Ureter (tissue), 1 donor: ENCODE measurements around the gene ZNF652. TPM values are rescaled to one million over a fixed set of nuclear protein-coding genes. Genes with fewer than 3 reads are reported as not detected.
"Not testable (repeated sequence)": the region's sequence is repeated elsewhere in the genome, so short reads cannot be mapped to it uniquely, and the experiment has no call there.

Experiments used
- DNase-seq: peaks from one replicate; pipeline ENCODE4 v3.0.0-alpha.2; 2020; ENCODE audit warnings: low spot score
- total RNA-seq: library from RNA; stranded (reverse); gene quantifications from one replicate; pipeline ENCODE4 v1.2.4, GENCODE V29; 2023
- donor health status: DM: yes; HTN: yes; CAD: no.

ZNF652 gene
- total RNA-seq, 1 donor from 2014 or later, result 44.6 TPM

DNA sequence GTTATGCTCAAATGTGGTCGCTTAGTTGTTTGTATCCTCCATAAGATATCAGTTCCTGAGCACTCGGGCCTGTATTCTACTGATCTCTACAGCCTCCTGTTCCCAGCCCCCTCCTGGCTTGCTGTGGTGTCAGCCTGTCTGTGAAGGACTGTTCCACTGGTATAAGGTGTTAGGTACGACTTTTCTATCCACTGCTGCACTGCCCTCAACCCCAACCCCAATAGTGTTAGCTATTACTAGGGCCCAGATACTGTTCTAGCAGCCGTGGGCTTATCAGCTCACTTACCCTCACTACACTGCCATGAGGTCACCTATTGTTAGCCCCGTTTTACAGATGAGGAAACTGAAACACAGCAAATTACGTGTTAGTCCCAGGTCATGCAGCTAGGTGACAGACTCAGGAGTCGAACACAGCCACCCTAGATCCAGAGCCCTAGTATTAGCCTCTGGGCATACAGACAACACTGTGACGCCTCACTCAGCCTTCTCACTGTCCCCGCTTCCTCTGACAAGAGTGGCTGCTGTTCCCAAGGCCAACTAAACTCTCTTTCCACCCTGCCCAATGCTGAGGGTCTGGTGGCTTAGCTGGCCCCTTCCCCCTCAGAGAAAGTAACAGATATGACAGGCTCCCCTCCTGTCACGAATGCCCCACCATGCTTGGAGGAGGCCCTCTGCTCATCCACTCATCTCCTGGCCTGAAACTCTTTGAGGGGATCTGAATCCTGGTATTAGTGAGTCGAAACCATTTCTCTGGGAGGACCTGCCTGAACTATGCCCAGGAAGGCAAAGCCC is 25.6 kb upstream of the ZNF652 start:
- DNase-seq, result no peak

DNA sequence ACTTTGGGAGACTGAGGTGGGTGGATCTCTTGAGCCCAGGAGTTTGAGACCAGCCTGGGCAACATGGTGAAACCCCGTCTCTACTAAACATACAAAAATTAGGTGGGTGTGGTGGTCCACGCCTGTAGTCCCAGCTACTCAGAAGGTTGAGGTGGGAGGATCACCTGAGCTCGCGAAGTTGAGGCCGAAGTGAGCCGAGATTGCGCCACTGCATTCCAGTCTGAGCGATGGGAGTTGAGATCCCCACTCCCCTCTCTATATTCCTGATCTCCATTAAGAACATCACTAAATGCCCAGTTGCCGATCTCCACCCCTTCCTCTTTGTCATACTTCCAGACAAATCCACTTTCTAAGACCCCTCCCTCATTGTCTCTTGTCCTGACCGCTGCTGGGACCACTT is 24.3 kb upstream of the ZNF652 start:
- no peak for DNase-seq

DNA sequence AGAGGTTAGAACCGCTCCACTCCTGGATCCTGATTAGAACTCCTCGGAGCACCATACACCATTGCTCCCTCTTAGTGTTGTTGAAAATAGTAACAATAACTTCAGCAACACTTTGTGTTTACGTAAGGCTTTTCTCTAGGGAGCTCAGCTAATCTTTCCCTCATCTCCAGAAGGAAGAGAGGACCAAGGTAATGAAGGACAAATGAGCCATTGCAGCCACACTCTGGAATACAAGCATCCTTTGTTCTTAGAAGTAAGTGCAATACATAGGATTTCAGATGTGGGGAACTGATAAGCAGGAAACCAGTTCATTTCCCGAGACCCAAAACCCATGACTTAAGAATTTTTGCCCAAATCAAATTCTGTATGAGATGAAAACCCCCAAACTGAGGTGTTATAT is 22.9 kb upstream of the ZNF652 start:
- DNase-seq, result no peak

DNA sequence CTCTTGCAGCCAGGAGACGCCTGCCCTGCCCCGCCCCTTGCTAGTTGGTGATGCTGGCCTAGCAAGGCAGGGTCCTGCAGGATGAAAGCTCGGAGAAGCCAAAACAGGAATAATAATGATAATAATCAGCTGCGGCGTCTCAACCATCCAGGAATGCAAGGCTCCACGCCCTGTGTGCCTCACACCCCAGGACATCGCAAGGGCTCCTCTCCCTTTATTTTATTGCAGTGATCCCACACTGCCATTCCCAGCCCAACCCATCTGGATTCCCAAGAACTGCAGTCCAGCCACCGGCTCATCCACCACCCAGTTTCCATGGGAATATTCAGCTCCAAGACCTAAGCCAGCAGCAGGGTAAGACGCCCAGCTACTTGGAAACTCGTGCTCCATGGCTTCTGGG is 21.0 kb upstream of the ZNF652 start:
- DNase-seq, result no peak

DNA sequence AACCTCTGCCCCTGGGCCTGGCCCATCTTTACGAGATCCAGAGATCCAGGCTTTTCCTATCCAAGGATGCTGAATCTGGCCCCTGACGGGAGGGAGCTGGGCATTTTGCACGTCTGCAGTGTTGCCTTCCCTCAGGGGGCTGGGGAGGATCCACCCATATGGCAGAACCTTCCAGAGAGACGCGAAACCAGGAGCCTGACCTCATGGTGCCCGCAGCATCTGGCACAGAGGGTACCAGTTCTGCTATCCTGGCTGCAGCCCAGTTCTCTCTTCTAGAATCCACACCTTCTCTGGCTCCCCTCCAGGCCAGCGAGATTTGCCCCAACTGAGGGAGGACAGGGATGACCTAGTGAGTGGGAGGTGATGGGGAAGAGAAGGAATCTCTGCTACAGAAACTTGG is 20.5 kb upstream of the ZNF652 start:
- no peak for DNase-seq

DNA sequence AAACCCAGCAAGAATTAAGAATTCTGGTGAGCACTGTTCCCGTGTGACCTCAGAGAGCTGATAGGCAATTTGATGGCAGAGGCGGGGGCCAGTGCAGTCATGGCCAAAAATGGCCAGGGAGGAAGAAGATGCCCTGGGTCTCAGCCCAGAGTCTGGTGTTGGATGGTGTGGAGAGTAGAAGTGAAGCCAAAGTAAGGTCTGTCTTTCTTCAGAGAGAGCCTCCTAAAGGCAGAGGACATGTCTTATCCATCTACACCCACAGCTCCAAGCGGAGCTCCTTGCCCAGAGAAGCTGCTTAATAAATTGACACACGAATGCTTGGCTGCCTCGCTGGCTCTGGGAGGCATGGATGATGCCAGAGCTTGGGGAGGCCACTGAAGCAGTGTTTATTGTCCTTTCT is 19.7 kb upstream of the ZNF652 start:
- no peak for DNase-seq

DNA sequence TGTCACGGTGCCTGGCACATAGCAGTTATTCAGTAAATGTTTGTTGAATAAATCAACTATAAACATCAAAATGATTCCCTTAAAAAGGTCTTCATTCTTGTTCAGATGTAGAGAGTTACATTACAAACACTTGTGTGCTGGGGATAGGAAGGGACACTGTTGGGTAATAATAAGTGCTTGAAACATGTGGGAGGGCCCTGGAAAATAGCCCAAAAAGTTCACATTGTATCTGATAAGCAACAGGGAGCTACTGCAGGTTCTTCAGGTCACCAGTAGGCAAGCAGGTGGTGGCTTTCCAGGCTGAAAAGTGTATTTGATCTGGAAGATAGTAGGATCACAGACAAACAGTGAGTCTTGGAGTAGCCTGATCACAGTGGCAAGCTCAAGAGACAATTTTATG is 19.0 kb upstream of the ZNF652 start:
- no peak for DNase-seq

DNA sequence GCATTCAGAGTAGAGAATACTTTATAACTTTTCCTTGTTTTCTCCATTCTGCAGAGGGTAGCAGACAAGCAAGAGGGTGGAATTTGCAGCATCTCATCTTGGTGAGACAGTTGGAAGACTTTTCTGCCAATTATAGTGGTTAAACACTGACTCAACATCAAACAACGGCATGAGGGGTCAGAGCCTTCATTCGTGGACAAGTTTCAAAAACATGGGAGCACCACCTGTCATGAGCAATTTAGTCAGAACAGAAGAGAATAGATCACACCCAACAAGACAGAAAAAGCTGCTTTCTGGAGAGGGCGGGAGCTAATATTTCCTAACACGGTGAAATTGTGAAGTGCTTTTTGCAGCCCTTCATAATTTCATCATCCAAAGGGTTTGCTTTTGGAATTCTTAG is 17.9 kb upstream of the ZNF652 start:
- DNase-seq, result no peak

DNA sequence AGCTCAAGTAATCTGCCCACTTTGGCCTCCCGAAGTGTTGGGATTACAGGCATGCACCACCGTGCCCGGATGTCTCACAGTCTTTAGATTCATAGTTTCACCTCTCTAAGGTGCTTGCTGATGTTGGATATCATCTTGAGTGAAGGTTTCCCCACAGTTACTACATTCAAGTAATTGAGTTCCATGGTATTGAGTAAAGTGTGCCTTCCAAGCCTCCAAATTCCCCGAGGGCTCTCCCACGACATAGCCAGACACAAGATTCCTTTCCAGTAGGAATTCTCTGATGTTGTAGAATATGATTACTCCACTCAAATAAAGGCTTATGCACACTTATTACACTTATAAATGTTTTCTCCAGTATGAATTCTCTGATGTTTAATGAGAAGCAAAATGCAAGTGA is 16.3 kb upstream of the ZNF652 start:
- no peak for DNase-seq

DNA sequence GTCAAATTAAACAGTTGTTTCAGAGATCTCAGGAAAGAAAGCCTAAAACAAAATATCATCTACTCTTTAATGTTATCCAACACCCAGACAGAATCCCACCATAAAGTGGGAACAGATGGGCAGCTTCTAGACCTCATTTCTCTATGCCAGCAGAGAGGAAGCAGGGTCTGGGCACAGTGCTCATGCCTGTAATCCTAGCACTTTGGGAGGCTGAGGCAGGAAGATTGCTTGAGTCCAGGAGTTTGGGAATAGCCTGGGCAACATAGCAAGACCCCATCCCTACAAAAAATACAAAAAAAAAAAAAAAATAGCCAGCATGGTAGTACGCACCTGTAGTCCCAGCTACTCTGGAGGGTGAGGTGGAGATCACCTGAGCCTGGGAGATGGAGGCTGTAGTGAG is 13.5 kb upstream of the ZNF652 start:
- DNase-seq, result no peak

DNA sequence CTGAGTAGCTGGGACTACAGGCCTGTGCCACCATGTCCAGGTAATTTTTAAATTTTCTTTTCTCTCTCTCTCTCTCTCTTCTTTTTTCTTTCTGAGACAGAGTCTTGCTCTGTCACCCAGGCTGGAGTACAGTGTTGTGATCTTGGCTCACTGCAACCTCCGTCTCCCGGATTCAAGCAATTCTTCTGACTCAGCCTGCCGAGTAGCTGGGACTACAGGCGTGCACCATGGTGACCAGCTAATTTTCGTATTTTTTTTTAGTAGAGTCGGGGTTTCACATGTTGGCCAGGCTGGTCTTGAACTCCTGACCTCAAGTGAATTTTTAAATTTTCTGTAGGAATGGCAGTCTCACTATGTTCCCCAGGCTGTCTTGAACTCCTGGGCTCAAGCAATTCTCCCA is 11.1 kb upstream of the ZNF652 start:
- no peak for DNase-seq

DNA sequence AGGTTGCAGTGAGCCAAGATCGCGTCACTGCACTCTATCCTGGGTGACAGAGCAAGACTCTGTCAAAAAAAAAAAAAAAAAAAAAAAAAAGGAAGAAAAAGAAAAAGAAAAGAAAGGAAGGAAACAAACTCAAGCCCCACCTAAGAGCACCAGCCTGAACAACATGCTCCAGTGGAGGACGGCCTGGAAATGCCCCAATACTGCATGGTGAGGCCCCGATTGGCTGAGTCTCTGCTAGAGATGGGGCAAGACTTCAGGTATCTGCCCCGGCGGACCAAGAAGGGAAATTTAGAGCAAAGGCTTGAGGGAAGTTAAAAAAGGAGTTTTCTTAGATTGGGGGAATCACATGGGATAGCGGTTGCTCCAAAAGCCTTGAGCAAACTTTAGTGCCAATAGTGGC is 10.4 kb upstream of the ZNF652 start:
- no peak for DNase-seq

DNA sequence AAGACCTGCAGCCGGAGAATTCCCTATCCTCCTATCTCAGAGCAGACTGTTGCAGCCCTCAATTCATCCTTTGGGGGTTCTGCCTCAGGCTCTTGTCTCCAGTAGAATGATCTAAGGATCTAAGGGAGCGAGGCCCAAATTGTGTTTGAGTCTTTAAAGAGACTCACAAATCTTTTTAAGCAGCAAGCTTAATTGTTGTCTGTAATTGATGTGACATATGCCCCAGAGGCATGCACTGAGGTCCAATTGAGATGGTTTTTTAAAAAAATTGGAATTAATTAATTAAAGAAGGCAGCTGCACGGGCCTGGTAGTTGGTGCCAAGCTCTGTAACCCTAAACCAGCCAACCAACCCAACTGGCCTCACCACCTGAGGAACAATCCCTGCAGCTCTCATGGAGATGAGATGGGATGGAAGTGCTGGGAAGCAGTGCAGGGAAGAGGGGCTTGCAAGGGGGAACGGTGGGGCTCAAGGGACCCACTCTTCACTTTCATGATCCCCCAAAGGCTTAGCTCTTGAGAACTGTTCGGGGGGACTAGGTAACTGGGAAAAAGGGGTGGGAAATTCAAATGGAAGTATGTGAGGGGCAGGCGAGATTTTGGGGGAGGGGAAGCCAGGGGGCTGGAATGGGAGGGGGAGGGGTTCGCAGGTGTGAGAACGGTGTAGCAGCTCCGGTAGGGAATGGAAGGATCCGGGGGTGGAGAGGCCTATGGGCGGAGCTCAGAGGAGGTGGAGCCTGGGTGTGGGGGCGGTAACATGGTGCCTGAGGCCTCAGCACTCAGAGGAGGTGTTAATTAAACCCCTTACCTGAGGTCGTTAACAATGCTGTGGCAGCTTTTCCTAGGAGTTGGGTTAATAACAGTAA is 9.2 kb upstream of the ZNF652 start:
- DNase-seq, result no peak

DNA sequence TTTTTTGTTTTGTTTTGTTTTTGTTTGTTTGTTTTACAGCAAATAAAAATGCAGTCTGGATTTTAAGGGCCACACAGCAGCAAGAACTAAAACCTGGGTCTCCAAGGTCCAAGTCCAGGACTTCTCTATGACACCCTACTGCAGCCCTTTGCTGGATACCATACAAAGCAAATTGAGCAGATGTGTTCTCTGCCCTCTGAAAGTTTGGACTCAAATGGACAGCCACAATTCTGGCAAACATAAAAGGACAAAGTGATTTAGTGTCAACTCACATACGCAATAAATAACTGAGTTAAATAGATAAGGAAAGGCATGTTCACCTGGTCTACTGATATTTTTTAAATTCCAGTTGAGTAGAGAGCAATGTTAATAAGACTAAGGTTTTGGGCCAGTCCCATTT is 7.7 kb upstream of the ZNF652 start:
- no peak for DNase-seq

DNA sequence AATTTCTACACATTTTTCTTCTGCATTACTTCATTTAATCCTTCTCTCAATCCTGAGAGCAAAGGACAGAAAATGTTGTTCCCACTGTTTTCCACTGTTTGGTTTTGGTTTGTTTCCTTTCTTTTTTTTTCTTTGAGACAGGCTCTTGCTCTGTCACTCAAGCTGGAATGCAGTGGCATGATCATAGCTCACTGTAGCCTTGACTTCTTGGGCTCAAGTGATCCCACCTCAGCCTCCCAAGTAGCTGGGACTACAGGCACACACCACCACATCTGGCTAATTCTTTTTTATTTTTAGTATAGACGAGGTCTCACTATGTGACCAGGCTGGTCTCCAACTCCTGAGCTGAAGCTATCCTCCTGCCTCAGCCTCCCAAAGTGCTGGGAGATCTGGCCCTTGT is 7.0 kb upstream of the ZNF652 start:
- no peak for DNase-seq

DNA sequence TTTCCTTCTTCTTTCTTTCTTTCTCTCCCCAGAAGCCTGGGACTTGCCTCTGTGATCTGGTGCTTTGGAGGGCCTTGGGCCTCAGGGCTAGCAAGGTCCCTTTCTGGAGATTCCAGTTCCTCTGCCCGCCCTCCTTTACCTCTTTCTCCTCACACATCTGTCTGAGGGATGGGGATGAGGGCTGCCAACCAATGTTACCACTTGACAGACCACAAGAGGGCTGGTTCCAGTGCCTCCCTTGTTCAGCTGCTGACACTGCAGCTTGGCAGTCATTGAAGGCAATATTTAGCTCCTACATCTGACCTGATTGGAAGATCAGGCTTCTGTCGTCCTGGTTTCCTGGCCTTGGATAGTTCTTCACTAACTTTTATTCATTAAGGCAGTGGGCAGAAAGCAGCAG is 3.6 kb upstream of the ZNF652 start:
- DNase-seq, result no peak

DNA sequence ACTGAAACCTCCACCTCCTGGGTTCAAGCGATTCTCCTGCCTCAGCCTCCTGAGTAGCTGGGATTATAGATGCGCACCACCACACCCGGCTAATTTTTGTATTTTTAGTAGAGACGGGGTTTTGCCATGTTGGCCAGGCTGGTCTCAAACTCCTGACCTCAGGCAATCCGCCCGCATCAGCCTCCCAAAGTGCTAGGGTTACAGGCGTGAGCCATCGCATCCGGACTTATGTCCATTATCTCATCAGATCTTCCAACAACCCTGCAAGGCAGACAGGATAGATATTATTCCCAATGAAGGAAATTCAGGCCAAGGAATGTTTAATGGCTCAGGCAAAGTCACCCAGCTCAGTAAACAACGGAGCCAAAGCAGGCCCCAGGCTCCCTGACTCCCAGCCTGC is 3.1 kb upstream of the ZNF652 start:
- DNase-seq, result not testable (repeated sequence)

DNA sequence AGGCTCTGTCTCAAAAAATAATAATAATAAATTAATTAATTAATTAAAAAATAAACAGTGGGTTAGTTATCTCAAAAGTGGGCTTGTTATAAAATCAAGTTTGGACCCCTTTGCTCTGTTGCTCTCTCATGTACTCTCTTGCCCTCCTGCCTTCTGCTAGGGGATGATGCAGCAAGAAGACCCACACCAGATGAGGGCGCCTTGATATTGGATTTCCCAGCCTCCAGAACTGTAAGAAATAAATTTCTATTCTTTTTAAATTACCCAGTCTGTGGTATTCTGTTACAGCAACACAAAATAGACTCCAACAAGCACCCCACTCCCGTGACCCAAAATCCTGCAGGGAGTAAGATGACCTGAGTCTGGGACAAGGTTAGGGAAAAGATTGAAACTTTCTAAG is 2.1 kb upstream of the ZNF652 start:
- DNase-seq, result no peak

DNA sequence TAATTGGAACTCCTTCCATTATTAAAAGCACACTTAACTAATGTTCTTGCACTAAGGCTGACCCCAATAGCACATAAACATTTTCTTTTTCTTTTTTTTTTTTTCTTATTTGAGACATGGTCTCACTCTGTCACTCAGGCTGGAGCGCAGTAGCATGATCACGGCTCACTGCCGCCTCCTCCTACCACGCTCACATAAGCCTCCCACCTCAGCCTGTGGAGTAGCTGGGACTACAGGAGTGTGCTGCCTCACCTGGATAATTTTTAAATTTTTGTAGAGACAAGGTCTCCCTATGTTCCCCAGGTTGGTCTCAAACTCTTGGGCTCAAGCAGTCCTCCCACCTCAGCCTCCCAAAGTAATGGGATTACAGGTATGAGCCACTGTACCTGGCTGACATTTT is 1.2 kb upstream of the ZNF652 start:
- no peak for DNase-seq

DNA sequence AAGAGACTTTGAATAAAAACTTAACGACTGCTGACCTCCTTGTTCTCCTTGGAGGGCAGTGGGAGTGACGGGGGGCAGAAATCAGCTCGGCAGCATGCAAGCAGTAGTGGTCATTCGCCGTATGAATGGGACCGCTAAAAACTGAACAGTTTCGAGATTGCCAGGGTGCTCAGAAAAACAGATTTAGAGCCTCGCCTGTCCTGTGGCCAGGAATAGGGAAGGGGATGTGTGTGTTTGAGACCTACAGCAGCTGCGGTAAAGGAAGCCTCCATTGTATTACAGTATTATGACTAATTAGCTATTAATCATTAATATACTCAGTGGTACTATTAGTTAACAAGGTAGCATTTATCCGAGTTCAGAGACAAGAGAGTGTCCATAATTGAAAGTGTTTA is 670 bp upstream of the ZNF652 start:
- DNase-seq, result no peak

DNA sequence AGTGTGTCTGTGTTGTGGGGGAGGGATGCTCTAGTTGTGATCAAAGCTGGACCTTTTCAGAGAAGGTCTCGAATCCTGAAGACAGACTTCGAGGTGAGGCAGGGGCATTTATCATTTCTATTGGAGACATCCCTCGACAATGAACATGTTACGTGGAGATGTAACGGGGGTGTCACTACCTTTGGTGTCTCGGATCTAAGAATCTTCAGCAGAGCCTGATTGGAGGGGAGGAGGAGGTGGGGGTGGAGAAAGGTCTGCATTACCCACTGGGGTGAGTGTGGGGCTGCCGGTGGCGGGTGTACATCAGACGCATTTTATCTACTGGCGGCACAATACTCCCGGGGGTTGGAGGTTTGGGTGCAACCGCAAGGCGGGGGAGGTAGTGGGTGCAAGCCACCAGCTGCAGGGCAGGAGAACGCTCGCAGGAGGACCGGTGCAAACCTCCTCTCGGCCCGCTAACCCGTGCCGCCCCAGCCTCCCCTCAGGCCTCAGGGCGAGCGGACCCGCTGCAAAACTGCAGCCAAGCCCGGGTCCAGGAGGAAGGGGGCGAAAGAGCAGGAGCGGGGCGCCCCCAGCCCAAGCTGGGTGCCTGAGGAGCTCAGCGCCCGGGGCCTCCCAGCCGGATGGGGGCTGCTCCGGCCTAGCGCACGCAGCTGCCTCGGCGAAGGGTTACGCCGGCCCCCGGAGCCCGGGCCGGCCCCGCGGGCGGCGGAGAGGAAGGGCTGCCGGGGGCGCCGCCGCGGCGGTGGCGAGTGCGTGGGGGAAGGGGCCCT is 735 bp downstream of the ZNF652 start:
- DNase-seq, result peak; percentile 54

DNA sequence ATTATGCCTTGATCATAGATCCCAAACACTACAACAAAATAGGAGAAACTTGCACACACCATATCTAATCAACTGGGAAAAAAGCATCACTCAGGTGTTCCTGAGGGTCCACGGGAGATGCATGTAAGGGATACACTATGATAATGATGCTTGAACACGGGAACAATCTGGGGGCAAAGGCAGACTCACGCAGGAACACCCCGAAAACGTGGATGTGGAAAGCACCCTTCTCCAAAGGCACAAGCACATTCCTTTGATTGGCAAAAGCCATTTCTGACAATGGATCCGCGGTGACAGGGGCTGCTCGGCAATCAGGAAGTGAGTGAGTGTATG is 1.3 kb downstream of the ZNF652 start:
- no peak for DNase-seq
